GM19043 (cell line): Measurements from ENCODE around the gene CD300LF.

Experiments used
- ATAC-seq: cut with Tn5 transposase; IDR thresholded peaks from one replicate; pipeline ENCODE4 v1.9.1; 2021; ENCODE audit warnings: low read depth; ENCODE audit not compliant: unreplicated experiment

CD300LF gene

DNA sequence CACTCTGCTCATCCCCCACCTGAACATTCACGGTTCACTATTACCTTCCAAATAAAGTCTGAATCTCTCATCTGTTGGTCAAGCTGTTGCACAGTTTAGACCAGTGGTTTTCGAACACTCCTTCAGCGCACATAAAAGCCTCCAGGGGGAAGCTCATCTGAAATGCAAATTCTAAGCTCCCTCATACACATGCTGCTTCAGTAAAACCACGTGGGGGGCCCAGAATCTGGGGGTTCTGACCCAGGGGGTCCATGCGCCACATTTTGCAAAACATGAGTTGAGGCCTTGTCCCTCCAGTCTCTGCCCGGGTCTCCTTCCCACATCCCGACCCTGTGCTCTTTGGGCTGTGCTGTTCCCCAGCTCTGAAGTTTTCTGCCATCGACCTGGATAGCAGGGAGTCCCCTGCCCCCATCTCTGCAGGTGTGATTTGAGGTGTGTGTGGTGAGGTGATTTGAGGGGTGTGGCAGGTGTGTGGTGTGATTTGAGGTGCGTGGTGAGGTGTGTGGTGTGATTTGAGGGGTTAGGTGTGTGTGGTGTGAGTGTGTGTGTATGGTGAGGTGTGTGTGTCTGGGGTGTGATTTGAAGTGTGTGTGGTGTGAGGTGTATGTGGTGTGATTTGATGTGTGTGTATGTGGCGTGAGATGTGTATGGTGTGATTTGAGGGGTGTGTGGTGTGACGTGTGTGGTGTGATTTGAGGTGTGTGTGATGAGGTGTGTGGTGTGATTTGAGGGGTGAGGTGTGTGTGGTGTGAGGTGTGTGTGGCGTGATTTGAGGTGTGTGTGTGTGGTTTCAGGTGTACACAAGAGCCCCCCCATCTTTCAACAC lies 19.5 kb upstream of the CD300LF start:
- ATAC-seq: no peak

DNA sequence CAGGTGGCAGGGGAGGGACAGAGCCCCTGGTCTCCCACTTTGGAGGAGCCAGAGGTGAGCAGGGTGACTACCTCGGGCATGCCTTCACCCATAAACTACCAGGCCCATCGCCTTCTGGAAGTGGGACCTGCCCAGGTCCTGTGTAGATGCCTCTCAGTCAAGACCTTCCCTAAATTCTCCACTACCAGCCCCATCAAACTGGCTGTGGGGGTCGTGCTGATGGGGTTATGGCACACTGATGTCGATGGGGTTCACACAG lies 18.6 kb upstream of the CD300LF start:
- no peak for ATAC-seq

DNA sequence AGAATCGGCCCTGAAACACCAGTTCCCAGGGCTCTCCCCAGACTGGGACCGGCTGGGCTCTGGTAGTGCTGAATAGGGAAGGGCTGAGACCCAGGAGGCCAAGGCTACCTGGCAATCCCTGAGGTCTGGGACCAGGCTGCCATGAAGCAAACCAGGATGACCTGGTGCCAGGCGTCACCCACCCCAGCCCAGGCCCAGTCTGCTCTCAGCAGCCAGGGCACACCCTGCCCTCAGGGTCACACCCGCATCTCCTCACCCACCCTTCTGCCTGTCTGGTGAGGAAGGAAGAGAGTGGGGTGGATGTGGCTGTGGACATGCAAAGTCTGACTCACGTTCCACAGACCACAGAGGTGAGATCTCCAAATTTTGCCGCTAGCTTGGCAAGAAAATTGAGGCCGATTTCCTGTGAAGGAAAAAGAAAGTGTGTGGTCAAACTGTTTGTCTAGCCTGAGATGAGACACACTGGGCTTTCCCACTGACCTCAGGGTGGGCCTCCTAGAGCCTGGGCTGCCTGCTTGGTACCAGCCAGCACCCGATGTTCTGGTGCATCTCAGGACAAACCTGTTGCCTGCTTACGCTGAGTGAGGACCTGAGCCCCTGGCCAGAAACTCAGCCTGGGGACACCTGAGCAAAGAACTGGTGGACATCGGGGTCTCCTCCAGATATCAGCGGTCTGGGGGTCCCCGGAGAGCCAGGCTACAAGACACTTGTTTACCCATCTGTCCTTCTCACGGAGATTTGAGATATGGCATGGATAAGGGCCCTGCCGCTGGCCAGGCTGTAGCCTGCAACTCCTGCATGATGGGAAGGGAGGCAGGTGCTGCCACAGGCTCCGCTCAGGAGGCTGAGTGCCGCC lies 18.0 kb upstream of the CD300LF start:
- no peak for ATAC-seq

DNA sequence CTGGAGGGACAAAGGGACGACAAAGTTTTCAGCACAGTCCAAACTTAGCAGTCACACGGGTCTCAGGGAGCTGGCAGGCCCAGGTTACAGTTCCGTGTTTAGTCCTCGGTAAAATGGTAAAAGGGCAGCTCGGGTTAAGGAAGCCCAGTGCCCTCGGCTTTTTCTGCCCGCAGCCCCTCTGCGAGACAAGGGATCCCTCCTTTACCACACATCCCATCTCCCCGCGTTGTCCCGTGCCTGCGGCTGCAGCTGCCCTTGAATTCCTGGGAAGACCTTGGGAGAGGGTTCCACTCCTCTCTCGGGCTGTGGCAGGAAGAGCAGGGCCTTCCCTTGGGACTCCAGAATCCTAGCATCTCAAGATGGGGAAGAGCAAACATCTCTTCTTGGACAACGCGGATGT lies 17.1 kb upstream of the CD300LF start:
- ATAC-seq: no peak

DNA sequence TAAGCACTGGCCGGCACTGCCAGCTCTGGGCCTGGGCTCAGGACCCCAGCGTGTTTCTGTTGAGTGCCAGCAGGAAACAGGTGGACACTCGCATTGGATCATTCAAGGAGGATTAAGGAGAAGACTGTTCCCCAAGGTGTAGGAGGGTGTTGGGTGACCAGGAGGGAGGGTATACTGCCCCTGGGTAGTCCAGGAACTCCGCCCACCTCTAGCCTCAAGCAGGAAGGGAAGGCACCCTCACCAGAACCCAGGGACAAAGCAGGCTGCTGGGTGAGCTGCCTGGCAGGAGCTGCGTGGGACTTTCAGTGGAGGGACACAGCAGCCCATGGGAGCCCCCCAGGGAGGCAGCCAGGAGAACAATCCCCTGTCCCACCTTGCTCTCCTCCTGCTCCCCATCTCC lies 16.6 kb upstream of the CD300LF start:
- ATAC-seq: no peak

DNA sequence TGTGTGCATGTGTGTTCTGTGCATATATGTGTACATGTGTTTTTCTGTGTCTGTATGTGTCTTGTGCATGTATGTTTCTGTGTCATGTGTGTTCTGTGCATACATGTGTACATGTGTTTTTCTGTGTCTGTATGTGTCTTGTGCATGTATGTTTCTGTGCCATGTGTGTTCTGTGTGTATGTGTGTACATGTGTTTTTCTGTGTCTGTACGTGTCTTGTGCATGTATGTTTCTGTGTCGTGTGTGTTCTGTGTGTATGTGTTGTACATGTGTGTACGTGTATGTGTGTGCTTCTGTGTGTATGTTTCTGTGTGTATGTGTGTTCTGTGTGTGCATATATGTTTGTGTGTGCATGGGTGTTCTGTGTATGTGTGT lies 16.0 kb upstream of the CD300LF start:
- no peak for ATAC-seq

DNA sequence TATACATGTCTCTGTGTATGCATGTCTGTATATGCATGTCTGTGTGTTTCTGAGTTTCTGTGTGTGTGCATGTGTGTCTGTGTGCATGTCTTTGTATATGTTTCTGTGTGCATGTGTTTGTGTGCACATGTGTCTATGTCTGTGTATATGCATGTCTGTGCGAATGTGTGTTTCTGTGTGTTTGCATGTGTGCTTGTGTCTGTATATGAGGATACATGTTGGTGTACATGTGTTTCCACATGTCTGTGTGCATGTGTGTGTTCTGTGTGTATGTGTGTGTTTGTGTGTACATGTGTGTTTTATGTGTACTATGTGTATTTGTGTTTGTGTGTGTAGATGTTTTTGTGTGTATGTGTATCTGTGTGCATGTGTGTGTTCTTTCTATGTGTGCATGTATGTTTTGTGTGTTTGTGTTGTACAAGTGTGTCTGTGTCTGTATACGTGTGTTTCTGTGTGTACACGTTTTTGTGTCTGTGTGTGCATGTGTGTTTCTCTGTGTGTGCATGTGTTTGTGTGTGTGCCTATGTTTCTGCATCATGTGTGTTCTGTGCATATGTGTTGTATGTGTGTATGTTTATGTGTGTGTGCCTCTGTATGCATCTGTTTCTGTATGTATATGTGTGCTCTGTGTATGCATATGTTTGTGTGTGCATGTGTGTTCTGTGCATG lies 15.4 kb upstream of the CD300LF start:
- no peak for ATAC-seq

DNA sequence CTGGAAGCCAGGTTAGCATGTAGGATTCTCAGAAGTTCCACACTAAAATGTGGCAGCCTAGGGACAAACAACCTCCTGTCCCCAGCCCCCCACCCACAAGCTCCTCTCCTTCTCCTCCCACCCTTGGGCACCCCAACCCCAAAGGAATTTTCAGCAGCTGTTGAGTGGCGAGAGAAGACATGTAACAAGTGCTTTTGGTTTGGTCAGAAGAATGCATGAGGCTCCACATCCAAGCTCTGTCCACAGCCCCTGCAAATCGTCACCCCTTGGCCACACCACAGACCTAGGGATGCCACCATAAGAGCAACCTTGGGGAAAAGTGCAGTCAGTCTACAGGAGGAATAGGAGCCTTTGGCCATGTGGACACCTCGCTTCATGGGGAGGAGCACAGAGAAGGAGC lies 12.4 kb upstream of the CD300LF start:
- ATAC-seq: no peak

DNA sequence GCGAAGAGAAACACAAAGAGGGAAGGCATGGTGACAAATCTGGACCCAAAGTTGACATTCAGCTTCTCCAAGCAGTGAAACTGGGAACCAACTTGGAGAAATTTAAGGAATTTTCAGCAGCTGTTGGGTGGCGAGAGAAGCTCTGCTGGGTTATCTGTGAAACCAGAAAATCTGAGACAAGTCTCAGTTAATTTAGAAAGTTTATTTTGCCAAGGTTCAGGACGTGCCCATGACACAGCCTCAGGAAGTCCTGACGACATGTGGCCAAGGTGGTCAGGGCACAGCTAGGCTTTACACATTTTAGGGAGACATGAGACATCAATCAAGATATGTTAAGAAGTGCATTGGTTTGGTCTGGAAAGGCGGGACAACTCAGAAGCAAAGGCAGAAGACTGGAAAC lies 11.2 kb upstream of the CD300LF start:
- no peak for ATAC-seq

DNA sequence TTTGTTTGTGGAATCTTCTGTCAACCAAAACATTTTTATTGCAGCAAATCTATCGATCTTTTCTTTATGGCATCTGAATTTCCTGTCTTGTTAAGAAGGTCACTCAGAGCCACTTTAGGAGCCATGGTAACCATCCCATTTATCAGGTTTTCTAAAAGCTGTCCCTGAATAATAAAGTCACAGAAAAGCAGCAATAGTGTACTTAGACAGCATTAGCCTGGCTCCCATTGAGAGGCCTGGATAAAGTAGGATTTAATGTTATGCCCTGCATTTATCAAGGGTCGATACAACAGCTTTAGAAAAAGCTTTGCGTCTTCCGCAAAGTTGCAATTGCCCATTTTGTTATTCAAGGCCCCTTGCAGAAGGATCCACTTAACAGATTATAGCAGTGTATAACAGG lies 10.1 kb upstream of the CD300LF start:
- ATAC-seq: no peak

DNA sequence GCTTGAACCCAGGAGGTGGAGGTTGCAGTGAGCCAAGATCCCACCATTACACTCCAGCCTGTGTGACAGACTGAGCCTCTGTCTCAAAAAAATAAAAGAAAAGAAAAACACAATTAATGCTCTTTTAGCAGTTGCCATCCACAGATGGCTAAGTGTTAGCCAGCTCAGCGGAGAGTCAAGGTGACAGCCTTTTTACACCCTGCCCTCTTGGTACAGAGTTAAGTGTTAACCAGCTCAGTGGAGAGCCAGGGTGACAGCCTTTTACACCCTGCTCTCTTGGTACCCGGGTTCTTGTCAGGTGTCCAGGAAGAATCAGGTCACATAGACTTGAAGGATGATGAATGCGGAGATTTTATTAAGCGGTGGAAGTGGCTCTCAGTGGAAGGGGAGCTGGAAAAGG lies 7.8 kb upstream of the CD300LF start:
- ATAC-seq: no peak

DNA sequence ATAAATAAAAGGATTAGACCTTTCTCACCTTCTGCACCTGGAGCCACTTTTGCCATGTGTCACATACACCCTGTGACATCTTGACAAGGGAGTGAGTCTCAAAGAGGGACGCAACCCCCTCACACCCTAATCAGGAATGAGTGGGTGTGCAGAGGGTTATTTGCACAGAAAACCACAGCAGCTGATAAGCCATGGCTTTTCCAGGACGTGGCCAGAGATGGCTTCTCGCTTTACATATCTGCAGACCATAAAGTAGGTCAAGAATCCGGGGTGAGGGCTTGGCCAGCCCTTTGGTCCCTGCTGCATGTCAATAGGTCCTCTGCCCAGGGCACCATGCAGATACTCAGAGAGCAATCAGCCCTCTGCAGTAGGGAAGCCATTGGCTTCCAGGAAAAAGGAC lies 2.4 kb upstream of the CD300LF start:
- no peak for ATAC-seq

DNA sequence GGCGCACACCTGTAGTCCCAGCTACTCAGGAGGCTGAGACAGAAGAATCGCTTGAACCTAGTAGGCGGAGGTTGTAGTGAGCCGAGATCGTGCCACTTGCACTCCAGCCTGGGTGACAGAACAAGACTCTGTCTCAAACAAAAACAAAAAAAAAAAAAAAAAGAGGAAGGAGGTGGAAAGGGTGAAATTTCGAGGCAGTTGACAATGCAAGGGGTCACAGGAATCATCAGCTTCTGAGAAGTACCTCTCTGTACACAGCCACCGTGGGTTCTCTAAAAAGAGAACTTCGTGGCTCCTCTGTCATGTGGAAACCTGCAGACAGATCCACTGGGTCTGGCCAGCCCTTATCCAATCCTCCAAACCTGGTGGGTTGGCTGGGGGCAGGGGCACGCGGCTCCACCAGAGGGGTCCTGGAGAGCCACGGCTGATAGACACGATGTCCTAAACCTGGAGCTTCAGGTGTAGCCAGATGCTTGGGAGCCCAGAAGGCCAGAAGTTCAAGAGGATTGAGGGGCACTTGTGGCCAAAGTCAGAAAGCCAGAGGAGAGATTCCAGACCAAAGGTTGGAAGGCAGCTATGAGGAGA lies 540 bp upstream of the CD300LF start:
- ATAC-seq: no peak

DNA sequence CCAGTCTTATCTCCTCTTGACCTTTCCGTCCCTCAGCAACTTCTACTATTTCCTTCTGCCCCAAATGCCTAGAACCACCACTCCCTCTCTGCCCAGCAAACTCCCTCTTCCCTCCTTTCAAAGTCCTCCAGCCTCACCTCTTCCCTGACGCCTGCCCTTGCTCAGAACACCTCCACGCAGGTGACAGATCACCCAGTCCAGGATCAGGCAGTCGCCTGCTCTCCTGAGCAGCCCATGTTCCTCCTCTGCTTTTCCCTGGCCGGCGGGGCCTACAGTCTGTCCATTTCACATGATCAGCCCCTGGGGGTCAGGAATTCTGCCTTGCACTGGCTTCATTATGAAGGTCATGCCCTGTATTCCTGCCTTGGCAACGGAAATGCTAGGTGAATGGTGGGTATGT lies 422 bp downstream of the CD300LF start:
- no peak for ATAC-seq

DNA sequence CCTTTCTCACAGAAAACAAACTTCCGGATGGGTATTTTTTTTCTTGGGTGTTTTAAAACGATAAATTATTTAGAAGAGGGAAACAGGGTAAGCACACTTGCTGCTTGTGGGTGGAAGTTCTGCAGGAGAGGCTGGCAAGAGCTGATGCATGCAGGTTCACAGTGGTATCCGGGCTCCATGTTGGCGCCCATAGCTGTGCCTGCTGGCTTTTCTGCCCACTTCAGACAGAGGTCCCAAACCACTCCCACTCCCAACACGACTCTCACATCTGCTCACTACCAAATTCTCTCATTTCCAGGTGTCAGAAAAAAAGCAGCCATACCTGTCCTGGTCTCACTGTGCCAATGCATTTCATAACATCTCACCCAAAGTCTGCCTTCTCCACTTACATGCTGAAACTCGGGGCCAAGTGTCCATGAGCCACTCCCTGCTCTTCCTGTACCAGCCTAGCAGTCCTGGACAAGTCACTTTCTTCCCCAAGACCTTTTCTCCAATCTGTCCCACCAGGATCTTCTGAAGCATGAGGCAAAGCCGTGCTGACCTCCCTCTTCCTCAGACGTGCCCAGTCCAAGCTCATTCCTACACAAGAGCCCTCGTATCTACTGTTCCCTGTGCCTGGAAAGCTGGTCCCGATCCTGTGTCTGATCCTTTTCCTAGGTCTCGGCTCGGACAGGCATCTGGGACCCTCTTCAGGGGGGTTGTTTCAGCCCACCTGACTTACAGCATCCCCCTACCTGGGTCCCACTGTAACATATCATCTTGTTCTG lies 1.5 kb downstream of the CD300LF start:
- no peak for ATAC-seq

DNA sequence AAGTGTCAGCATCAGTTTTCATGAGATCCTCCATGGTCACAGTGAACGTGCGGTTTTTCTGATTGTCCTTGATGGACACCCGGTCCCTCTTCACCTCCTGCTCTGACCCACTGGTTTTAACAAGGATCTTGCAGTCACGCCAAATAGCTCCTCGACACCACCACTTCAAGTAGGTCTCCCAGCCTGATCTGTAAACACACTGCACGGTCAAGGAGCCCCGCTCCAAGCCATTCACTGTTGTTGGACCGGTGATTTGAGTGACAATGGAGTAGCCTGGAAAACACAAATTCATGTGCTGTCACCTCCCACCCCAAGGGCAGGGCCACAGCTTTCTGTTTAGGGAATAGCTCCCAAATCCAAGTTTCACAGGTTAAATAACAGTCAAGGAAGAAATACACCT lies 8.2 kb downstream of the CD300LF start:
- no peak for ATAC-seq

DNA sequence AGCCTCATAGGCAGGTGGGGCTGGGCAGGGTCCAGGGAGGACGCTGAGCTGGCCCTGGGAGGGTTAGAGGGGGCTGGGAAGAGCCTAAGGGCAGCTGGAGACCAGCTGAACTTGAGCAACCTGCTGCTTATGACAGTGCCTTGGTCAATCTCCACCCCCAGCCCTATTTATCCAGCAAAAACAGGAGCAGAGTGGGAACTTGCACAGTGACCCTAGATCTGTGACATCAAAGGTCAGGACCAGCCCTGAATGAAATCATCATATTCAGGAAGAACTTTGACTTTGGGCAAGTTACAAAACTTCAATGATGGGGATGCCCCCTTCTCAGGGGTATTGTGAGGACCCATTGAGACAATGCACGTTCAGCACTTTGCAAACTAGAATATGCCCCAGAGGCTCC lies 9.4 kb downstream of the CD300LF start:
- no peak for ATAC-seq

DNA sequence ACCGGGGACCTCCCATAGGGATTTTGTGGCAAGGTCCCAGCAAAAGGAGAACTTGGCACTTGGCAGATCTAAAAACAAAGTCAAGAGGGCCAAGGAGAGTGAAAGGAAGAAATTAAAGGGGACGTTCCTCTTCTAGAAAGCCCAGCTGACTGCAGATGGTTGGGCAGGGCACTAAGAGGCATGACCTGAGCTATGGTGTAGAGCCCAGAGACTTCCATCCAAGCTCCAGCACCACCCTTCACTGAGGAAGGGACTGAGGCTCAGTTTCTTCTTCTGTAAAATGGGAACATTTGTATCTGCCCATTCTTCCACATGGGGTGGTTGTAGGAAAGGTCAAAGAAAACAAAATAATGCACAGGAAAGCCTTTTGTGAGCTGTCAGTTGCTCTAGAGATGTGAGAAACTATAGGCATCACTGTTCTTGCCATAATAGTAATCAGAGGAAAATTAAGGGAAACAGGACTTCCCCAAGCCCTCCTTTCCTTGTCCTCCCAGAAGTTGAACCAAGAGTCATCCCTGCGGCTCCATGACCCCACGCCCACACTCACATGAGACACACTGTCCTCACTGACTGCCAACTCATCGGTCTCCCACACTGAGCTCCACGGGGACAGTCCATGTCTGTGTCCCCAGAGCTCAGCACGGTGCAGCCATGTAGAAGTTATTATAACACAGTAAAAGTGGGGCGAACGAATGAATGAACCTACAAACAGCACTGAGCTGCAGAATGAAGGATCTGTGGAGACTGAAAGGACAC lies 10.4 kb downstream of the CD300LF start:
- no peak for ATAC-seq

DNA sequence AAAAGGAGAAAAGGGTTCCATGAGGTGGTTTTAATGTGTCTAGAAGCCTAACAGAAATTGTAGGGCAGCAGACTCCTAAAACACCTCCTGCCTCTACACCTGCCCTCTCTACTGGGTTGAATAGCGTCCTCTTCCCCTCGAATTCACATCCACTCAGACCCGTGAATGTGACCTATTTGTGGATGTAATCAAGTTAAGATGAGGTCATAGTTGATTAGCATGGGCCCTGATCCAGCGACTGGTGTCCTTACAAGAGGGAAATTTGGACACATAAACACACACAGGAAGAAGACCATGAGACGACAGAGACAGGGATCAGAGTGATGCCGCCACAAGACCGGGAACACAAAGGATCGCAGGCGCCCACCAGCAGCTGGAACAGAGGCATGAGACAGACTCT lies 13.5 kb downstream of the CD300LF start:
- ATAC-seq: no peak

DNA sequence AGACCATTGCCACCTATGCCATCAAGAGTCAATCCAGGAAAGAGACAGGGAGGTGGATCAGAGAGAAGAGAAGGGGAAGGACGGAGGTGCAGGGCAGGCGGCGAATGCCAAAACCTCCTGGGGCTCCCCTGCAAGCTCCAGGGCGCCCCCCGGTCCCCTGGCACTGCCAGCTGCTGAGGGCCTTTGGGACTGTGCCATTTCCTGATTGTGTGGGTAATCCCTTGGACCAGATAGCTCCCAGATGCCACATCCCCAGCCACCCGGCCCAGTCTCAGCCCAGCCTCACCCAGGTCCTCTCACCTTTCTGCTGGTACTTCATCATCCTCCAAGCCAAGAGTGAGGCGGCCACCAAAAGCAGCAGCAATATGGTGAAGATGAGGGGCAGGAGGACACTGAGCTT lies 14.7 kb downstream of the CD300LF start:
- ATAC-seq: no peak
